HG03432 (cell line): ENCODE data around the gene FSD2.
A peak's percentile ranks its signal among the peaks of the same experiment; 100 is the strongest.
"Not testable (repeated sequence)": the region's sequence is repeated elsewhere in the genome, so short reads cannot be mapped to it uniquely, and the experiment has no call there.

Experiments
- ATAC-seq: cut with Tn5 transposase; IDR thresholded peaks from one replicate; pipeline ENCODE4 v1.9.1; 2021; ENCODE audit warnings: mild to moderate bottlenecking, moderate library complexity; ENCODE audit not compliant: unreplicated experiment

The FSD2 gene

GRCh38 chr15:82793737-82794136 lies 12.1 kb downstream of the FSD2 start:
- no peak for ATAC-seq

- no peak for ATAC-seq
Measured at GRCh38 chr15:82792068-82792467, 13.8 kb downstream of the FSD2 start.

GRCh38 chr15:82790321-82790720 lies 15.5 kb downstream of the FSD2 start:
- ATAC-seq: no peak

GRCh38 chr15:82789491-82789890 lies 16.4 kb downstream of the FSD2 start:
- ATAC-seq: no peak

DNA sequence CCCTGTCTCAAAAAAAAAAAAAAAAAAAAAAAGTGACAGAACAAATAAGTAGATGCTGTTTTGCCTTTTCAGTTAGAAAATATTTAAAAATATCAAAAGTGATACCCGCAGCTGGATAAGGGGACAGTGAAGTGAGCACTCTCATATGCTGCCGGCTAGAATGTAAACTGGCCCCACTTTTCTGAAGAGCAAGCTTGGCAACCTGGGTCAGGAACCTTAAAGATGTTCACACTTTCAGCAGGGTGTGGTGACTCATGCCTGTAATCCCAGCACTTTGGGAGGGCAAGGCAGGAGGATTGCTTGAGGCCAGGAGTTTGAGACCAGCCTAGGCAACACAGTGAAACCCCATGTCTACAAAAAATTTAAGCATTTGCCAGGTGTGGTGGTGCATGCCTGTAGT lies 17.4 kb downstream of the FSD2 start:
- ATAC-seq: no peak

DNA sequence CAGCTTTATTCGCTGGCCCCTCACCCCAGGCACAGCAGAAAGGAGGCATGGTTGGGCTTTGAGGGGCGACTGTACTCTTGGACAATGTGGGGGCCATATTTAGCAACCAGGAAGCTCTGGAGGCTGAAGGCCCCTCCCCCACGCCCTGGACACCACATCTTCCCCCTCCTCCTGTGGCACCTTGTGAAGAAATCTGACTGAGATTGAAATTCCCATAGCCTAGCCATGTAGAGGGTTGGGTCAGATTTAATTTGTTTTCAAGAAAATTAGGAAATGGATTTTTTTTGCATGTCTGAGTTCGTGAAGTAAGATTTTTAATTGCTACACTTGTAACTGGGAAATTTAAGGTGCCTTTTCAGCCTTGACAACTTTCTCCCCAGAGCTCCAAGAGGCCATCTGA lies 24.5 kb downstream of the FSD2 start:
- ATAC-seq: no peak

DNA sequence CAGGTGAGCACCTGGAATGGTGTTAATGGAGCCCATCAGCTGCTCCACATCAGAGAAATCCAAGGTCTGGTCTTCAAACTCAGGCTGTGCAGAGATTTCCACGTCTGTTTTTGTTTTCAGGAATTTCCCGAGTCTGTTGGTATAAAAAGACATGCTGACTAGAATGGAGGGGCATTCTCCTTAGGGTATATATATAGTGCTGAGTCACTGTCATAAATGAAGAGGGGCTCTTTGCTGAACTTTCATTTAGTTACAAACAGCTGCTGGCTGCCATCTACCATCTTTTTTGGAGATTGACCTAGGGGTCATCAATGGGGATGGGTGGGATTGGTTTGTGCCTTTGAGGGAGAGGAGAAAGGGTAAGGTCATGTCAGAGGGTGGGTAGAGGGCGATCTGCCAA lies 27.1 kb downstream of the FSD2 start:
- no peak for ATAC-seq

- no peak for ATAC-seq
Measured at GRCh38 chr15:82774496-82774895, 31.4 kb downstream of the FSD2 start.

DNA sequence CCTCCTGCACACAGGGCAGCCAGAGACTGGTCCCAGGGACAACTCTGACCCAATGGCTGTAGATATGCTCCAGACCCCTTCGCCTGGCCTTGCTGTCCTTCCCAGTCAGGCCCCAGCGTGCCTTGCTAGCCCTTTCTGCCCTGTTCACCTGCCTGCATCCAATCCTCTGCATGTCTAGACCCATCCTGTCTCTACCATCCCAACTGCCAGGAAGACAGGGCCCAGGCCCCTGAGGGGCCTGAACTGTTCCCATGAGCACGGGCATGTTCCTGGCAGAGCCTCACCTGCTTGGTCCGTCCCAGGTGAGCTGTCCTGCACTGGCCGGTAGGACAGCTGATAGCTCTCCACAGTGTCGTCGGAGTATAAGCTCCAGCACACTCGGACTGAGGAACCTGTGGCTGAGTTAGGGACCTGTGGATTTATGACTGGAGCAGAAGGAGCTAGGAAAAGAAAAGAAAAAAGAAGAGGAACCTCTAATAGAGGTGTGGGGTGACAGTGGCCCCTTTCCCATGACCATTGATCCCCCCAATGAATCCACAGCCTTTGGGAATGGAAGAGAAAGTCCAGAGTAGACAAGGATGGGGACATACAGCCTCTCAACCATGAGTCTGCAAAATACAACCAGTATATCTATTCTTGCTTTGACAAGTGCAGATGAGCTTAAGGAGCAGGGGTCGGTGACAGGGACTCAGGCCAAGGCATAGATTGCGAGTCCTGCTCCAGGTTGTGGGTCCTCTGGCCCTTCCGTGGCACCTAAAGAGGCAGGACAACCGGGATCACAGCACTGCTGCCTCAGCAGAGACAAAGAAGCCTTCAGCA lies 33.9 kb downstream of the FSD2 start:
- ATAC-seq: no peak

- ATAC-seq: no peak
Measured at GRCh38 chr15:82768414-82769054, 37.3 kb downstream of the FSD2 start.

GRCh38 chr15:82767163-82767829 lies 38.6 kb downstream of the FSD2 start:
- ATAC-seq: no peak

- ATAC-seq: not testable (repeated sequence)
Measured at GRCh38 chr15:82766201-82766600, 39.7 kb downstream of the FSD2 start.

- no peak for ATAC-seq
Measured at GRCh38 chr15:82764740-82765139, 41.1 kb downstream of the FSD2 start.

DNA sequence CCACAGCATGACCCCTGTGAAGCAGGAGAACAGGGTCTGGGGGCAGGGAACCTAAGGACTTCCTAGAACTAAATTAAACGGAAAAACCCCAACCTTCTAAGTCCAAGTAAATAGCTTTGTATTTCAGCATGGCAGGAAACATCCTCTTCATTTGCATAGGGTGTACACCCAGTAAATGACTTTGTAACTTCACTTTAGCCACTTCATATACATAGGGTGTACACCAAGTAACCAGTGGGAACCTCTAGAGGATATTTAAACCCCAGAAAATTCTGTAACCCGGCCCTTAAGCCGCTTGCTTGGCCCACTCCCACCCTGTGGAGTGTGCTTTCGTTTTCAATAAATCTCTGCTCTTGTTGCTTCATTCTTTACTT lies 41.8 kb downstream of the FSD2 start:
- no peak for ATAC-seq

DNA sequence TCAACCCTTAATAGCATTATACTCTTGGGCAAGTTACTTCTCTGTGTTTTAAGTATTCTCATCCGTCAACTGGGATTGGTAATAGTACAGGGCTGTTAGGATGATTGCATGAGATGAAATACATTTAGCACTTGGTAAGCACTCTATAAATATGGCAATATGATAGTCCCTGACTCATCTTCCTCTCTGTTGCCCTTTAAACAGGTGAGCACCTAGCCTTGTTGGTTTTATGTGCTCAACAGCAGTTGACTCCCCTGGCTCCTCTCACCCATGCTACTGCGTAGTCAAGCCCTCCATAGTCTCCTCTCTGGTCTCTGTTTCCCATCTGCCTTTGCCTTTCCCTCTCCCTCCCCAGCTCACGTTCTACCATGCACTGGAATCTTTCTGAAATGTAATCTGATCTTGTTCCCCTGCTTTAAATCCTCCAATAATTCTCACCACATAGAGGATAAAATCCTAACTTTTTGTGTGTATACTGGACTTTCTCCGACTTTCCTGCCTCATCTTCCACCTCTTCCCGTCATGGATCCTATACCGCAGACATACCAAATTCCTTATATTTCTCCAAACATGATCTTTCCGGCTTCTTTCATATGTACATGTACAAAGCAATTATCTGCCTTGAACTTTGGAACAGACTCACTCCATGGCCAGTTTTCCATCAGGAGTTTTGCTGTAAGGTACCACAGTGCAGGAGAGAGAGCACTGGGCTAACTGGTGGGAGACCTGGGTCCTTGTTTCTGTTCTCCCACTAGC lies 42.3 kb downstream of the FSD2 start:
- ATAC-seq: no peak

DNA sequence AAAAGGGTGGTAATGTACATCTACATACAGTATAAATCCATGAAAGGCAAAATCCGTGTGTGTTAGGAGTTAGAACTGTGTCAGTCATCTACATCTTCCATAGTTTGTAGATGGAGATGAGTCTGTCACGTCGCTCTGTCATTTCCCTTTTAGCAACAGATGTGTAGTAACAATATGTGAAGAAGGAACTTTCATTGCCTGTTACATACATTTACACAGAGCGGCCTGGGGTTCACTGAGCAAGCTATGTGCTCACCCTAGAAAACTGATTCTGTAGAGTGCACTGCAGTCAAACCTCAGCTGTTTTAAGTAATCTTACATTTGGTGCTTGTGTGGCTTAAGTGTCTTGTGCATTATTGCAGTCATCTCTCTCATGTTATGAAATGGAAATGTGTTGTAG lies 54.6 kb downstream of the FSD2 start:
- ATAC-seq: no peak

- peak; percentile 40 for ATAC-seq
Measured at GRCh38 chr15:82750831-82751180, 55.1 kb downstream of the FSD2 start.

- peak; percentile 92 for ATAC-seq
Measured at GRCh38 chr15:82749951-82750830, 55.7 kb downstream of the FSD2 start.

DNA sequence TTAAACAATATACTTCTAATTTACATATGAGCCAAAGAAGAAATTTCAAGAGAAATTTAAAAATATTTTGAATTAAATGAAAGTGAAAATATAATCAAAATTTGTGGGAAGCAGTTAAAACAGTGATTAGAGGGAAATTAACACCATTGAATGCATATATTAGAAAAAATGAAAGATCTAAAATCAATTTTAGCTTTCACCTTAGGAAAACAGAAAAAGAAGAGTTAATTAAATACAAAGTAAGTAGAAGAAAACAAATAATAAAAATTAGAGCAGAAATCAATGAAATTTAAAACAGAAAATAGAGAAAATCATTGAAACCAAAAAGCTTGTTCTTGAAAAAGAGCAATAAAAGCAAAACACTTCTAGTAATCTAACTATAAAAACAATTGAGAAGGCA lies 57.6 kb downstream of the FSD2 start:
- no peak for ATAC-seq

DNA sequence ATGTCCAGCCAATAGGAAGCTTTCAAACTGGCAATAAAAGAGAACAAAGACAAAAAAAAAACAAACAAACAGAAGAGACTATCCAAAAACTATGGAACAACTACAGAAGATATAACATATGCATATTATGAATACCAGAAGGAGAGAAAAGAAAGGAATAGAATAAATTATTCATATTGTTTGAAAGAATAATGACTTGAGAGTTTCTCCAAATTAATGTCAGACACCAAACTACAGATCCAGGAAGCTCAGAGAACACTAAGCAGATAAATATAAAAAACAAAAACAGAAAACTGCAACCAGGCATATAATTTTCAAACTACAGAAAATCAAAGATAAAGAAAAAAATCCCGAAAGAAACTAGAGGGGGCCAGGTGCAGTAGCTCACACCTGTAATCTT lies 62.1 kb downstream of the FSD2 start:
- ATAC-seq: no peak
